Vagina (tissue), 2 donors: ENCODE results near the gene MAP4K1.

Source experiments
- POLR2A ChIP-seq, 2 donors: fragments of 450-650 bp; IDR thresholded peaks; one replicate each; pipeline ENCODE4 v1.6.1; 2017; ENCODE audit warnings: antibody characterized with exemption in 2 of 2, mild to moderate bottlenecking in 2 of 2, moderate library complexity in 2 of 2
- TF ChIP-seq, protein P1 (sequence below), 3 experiments: fragments of 450-650 bp in 2 of 3; fragments of 200-600 bp in 1 of 3; sonication (generic) in 1 of 3; IDR thresholded peaks; one replicate each; pipeline ENCODE4 v1.5.1; 2017 to 2019; ENCODE audit warnings: antibody characterized with exemption in 3 of 3, mild to moderate bottlenecking in 2 of 3, moderate library complexity in 2 of 3

DNA sequence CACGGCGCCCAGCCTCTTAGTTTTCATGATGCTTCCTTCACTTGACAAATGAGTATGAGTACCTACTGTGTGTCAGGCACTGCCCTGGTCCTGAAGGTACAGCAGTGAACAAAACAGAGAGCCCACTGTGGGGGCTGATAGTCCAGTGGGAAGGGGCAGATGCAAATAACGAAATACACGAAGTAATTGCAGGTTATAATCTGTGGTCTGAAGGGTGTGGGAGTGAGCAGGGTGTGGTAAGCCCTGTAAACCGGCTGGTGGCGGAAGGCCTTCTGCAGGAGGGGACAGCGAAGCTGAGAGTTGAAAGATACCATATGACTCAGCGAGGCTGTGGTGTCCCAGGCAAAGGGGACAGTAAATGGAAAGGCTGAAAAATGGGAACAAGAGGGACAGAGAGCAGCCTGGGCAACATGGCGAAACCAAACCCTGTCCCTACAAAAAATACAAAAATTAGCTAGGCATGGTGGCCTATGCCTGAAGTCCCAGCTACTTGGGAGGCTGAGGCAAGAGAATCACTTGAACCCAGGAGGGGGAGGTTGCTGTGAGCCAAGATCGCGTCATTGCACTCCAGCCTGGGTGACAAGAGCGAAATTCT, 60.5 kb downstream of the MAP4K1 start:
- TF ChIP-seq, protein P1, sequence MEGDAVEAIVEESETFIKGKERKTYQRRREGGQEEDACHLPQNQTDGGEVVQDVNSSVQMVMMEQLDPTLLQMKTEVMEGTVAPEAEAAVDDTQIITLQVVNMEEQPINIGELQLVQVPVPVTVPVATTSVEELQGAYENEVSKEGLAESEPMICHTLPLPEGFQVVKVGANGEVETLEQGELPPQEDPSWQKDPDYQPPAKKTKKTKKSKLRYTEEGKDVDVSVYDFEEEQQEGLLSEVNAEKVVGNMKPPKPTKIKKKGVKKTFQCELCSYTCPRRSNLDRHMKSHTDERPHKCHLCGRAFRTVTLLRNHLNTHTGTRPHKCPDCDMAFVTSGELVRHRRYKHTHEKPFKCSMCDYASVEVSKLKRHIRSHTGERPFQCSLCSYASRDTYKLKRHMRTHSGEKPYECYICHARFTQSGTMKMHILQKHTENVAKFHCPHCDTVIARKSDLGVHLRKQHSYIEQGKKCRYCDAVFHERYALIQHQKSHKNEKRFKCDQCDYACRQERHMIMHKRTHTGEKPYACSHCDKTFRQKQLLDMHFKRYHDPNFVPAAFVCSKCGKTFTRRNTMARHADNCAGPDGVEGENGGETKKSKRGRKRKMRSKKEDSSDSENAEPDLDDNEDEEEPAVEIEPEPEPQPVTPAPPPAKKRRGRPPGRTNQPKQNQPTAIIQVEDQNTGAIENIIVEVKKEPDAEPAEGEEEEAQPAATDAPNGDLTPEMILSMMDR (IDR thresholded peaks at IDR 0.05) = no peak
- TF ChIP-seq POLR2A (IDR thresholded peaks at IDR 0.05) = no peak
